GM21825 (cell line): Measurements from ENCODE around the gene NMS.

ENCODE experiments used
- ATAC-seq: cut with Tn5 transposase; IDR thresholded peaks from one replicate; pipeline ENCODE4 v1.9.1; 2021; ENCODE audit warnings: mild to moderate bottlenecking, moderate library complexity; ENCODE audit not compliant: unreplicated experiment

Gene NMS

DNA sequence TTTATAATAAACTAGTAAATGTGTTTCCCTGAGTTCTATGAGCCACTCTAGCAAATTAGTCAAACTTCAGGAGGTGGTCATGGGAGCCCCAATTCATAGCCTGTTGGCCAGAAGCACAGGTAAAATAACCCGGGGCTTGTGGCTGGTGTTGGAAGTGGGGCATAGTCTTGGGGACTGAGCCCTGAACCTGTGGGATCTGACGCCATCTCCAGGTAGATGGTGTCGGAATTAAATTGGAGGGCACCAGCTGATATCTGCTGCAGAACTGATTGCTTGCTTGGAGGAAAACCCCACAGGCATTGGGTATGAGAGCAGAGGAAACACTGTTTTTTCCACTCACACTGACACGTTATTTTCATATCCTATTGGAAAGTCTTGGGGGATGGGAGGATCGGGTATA, 14.1 kb downstream of the NMS start:
- ATAC-seq = no peak

DNA sequence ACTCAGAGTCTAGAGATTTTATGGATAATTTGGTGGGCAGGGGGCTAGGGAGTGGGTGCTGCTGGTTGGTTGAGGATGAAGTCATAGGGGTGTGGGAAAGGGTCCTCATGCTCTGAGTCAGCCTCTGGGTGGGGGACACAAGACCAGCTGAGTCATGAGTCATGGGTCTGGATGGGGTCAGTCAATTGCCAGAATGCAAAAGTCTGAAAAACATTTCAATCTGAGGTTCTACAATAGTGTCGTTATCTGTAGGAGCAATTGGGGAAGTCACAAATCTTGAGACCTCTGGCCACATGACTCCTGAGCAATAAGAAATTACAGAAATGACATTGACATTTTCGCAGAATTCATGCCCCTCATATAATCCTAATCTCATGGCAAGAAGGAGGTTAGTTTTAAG, 15.1 kb downstream of the NMS start:
- no peak for ATAC-seq

DNA sequence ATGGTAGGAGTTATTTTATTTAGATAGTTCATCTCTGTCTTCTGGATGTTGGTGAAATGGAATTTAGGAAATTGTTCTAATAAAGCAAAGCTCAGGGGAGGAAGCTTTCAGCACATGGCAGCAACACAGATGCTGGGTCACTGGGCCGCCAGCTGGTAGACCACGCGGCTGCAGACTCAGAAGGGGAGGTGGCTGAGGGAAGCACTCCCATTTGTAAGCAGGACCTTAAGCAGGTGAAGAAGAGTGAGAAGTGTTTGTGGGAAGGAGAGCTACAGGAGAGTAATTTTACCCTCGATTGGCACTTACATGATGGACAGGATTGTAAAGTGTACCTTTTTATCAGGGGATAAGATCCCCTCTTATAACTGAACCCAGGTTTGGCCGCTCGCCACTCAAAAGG, 24.4 kb downstream of the NMS start:
- no peak for ATAC-seq

DNA sequence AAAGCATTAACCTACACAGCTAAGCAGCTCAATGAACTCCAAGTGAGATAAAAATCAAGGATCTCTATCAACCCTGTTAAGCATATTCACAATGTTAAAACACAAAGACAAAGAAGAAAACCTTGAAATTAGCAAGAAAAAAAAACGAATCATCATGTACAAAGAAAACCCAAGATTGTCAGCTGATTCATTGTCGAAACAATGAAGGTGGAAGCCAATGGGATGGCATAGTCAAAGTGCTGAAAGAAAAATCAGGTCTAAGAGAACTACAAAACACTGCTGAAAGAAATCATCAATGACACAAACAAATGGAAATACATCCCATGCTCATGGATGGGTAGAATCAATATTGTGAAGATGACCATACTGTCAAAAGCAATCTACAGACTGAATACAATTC, 32.5 kb downstream of the NMS start:
- ATAC-seq = no peak

DNA sequence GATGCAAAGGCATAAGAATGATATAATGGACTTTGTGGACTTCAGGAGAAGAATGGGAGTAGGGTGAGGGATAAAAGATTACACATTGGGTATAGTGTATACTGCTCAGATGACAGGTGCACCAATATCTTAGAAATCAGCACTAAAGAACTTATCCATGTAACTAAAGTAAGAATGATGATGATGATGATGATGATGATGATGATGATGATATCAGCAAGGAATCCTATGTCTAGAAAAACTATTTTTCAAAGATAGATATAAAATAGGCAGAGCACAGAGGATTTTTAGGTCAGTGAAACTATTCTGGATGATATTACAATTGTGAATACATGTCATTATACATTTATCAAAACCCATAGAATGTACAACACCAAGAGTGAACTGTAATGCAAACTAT, 34.3 kb downstream of the NMS start:
- ATAC-seq = no peak

DNA sequence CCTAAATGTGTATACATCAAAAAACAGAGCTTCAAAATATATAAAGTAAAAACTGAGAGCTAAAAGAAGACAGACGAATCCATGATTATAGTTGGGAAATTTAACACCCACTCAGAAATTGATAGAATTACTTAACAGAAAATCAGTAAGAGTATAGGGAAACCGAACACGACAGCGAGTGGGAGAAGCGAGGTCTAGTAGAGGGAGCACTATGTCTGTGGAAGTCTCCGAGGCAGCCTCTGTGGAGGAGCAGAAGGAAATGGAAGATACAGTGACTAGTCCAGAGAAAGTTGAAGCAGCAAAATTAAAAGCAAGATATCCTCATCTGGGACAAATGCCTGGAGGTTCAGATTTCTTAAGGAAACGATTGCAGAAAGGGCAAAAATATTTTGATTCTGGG, 38.8 kb downstream of the NMS start:
- ATAC-seq = no peak

DNA sequence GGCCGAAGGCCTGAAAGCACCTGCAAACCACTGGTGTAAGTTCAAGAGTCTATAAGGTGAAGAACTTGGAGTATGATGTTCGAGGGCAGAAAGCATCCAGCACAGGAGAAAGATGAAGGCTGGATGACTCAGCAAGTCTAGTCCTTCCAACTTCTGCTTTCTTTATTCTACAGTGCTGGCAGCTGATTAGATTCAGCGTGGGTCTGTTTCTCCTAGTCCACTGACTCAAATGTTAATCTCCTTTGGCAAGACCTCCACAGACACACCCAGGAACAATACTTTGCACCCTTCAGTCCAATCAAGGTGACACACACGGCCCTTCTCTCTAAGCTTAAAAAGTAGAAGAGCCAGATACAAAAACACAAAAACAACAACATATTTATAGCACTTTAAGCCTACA, 43.4 kb downstream of the NMS start:
- no peak for ATAC-seq

DNA sequence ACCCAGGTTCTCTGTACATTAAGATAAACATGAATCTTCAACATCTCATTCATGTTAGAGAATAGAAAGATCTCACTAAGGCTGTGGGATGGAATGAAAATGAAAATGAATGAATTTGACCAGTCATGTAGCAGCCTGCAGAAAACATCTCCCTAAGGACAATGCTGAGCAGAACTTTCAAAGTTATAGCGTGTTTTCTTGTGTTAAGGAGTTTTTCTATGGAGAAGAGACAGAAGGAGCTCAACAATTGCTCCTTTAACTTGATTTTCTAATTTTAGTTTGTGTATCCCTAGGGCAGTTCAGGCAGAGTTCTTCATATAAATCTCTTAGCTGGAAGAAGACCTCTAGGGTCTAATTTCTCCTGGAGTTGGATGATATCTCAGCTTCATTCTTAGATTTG, 47.3 kb downstream of the NMS start:
- ATAC-seq = no peak

DNA sequence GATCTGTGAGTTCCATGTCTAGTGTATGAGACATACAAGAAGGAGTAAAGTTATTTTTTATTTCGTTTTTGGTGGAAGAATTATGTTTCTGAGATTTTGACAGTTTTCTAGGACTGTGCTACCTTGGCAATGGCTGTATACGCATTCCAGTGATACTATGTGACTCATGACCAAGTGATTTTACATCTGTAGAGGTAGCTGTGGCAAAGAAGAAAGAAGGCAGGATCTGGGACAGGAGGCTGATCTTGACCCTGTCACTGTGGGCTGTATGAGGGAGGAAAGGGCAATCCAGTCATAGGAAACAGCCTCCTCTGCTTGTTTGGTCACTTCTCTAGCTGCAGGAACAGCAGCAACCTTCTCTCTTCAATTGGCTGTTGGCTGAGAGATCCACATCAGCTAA, 48.5 kb downstream of the NMS start:
- no peak for ATAC-seq

DNA sequence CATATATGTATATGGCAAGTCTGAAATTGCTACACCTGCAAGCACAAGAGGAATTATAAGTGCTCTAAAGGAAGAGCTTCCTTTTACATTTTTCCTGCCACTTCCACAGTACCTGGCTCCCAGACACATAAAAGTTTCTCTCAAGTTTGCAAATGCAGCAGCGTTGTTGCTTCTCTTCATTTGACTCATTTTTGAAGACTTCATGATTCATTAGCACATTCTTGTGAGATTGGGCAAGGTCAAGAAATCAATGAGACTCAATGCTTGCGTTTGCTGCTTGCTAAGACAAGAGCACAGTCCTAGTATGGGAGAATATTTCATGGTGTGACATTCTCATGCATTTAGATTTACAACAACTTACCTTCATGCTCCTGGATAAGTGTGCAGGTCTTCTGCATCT, 49.9 kb downstream of the NMS start:
- ATAC-seq = no peak

DNA sequence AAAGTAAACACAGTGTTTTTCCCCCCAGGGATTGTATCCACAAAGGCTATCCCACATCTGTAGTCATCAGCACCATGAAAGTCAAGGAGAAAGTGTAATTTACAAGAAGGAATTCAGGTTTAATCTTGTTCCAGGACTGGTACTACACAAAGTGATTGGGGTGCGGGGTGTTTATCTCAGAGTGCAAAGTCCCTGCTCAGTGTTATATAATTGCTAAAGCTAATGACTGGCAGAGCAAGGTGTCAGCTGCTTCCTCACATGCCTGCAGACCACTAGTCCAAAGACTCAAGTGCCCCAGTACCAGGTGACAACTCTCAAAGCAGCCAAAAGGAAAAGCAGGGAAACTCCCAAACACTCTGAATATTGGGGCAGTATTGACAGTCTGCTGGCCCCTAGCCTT, 52.1 kb downstream of the NMS start:
- ATAC-seq = no peak

DNA sequence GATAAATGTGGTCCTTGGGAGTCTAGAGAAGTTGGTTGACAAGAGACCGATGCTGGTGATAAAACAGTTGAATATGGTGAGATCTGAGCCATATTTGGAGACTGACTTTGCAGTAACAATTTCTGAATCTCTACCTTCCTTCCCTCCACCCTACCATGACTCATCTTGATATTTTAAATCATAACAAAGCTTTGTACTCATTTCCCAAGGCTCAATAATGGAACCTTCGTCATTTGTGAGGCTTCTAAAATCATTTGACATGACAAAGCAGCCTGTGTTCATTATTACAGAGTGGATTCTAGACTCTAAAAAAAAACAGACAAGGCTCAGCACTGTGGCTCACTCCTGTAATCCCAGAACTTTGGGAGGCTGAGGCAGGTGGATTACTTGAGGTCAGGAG, 54.0 kb downstream of the NMS start:
- ATAC-seq = no peak

DNA sequence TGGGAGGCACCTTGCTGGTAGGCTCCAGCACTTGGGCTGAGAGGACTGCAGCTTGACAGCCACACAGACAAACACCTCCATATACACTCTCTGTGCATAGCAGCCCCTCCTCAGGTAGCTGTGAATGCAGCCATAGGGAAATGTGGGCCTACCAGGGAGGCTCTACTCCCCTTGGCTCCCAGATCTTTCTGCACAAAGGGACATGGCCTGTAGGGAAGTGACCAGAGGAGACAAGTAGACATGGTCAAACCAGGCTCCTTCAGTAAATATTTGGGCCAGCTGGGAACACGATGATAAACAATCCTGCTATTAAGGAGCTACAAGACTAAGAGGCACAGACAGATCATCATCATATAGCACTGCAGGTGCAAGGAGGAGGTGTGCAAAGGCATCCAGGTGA, 56.6 kb downstream of the NMS start:
- ATAC-seq = no peak

DNA sequence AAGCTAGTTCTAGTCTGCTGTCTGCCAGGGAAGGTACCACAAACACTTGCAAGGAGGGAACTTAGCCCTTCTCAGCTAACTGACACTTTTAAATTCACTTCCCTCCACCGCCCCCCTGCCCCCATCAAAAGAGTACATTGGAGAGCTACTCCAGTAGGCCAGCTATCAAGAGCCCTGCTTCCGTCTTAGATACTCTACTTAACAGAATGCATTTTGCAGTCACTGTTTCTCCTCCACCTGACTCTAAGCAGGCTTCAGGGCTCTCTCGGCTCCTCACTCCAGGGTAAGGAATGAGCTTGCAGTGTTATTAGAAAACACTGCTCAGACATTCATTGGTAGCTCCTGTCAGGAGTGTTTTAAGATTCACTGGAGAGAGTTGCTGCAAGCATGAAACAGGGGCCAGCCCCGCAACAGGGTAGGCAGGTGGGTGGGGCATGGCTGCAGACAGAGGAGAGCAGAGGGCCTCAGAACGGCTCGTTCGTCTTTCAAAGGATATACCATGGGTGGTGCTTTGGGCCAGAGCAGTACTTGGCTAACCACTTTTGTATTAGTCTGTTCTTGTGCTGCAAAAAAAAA, 57.2 kb downstream of the NMS start:
- ATAC-seq = no peak

DNA sequence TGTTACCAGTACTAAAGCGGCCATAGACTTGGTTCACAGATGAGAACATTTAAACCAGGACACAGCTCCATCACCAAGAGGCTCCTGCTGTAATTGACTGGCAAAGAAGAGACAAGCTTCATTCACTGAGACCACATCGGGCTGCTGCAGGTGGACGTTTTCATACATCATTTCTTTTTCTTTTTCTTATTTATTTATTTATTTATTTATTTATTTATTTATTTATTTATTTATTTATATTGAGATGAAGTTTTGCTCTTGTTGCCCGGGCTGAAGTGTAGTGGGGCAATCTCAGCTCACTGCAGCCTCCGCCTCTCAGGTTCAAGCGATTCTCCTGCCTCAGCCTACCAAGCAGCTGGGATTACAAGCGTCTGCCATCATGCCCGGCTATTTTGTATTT, 58.9 kb downstream of the NMS start:
- no peak for ATAC-seq

DNA sequence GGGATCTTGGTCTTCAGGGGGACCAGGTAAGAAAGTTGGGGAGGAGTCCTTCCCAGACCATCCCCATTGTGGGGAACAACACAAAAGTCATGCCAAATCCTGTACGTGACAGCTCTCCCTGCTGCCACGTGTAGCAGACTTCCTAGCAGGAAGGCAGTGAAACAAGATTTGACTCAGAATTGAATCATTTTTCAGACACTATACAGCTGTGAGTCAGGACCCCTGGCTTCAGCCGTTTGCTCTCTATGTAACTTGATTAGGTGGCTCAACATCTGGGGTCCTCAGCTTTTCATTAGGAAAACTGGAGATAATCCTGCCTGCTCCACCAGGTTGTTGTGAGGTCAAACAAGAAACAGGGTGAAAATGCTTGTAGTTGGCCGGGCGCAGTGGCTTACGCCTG, 59.6 kb downstream of the NMS start:
- ATAC-seq = no peak
